ENCODE results near the gene NRG3.

- no peak for TF ChIP-seq ZSCAN30 (tag by site-specific recombination; IDR thresholded peaks at IDR 0.05)
- no peak for TF ChIP-seq ZNF335 (tag by site-specific recombination; conservative IDR thresholded peaks at IDR 0.05)
- no peak for TF ChIP-seq CTCF (tag by site-specific recombination; IDR thresholded peaks at IDR 0.05)
- no peak for TF ChIP-seq ZNF114 (tag by site-specific recombination; IDR thresholded peaks at IDR 0.05)
- no peak for TF ChIP-seq ZNF837 (tag by site-specific recombination; IDR thresholded peaks at IDR 0.05)
- no peak for TF ChIP-seq ZNF366 (tag by site-specific recombination; conservative IDR thresholded peaks at IDR 0.05)
- TF ChIP-seq KLF10 (tag by site-specific recombination; IDR thresholded peaks at IDR 0.05): no peak
Measured at GRCh38 chr10:81847675-81848074, 27.3 kb upstream of the NRG3 start.

All from HEK293 (cell line).